Panc1 (cell line): ENCODE data around the gene NOC2L.

ENCODE experiments used
- CTCF ChIP-seq: fragments of 450-650 bp; IDR thresholded peaks from 2 replicates; pipeline ENCODE4 v1.5.1; 2017; ENCODE audit warnings: mild to moderate bottlenecking
- POLR2AphosphoS5 ChIP-seq: IDR thresholded peaks from 2 replicates; pipeline ENCODE4 v1.6.1; 2012; ENCODE audit warnings: mild to moderate bottlenecking, low read depth, low read length, moderate library complexity
- REST ChIP-seq, 2 experiments: IDR thresholded peaks; 2 replicates each; pipeline ENCODE4 v1.6.1; 2011 to 2012; ENCODE audit warnings: low read depth in 2 of 2, control low read depth in 1 of 2, low read length in 1 of 2, mild to moderate bottlenecking in 1 of 2, moderate library complexity in 1 of 2; ENCODE audit not compliant: insufficient read depth in 1 of 2
- SIN3A ChIP-seq: IDR thresholded peaks from 2 replicates; pipeline ENCODE4 v1.6.1; 2012; ENCODE audit warnings: low read depth, mild to moderate bottlenecking, low read length, moderate library complexity, borderline replicate concordance; ENCODE audit not compliant: insufficient read depth
- TCF7L2 ChIP-seq: IDR thresholded peaks from 2 replicates; pipeline ENCODE4 v1.6.1; 2011; ENCODE audit warnings: mild to moderate bottlenecking, low read depth, low read length, inconsistent platforms

DNA sequence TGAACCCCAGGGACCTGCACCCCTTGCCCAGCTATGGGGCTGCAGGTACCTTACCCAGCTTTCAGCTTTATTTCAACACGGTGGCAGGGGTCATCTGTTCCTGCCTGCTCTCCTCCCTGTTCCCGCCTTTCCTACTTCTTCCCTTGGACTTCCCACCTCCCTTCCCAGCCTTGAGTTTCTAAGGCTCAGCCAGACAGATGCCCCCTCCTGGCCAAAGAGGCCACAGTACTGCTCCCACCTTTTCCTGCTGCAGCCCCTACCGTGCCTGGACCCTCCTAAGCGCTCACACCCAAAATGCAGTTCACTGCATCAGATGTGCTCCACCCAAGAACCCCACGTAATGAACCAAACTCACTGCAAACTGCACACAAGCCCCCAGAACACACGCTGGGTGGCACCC, 7.7 kb downstream of the NOC2L start:
- no peak; the same call in 1 of the 2 replicates for TF ChIP-seq CTCF
- no peak for TF ChIP-seq REST (IDR thresholded peaks at IDR 0.05; ENCODE audit: insufficient read depth in 1 of 2, low read depth in 2 of 2, low read length in 1 of 2)
- TF ChIP-seq POLR2AphosphoS5: no peak
- TF ChIP-seq TCF7L2: no peak
- no peak for TF ChIP-seq SIN3A
